HT-29 (cell line): ENCODE results near the gene WNT3A. TPM values are rescaled to one million over a fixed set of nuclear protein-coding genes. Genes with fewer than 3 reads are reported as not detected.

ENCODE experiments used
- DNase-seq: peaks from one replicate; pipeline ENCODE4 v3.0.0-alpha.2; 2015; ENCODE audit warnings: low spot score
- total RNA-seq: library from RNA; depleted of rRNA; stranded (reverse); fragments of >200 nt; shearing (Covaris generic); gene quantifications from 2 replicates; pipeline ENCODE4 v1.2.3, GENCODE V29; 2014

Gene WNT3A
- total RNA-seq, 1 experiment from 2014 or later = not detected

GRCh38 chr1:228070173-228070572 is 63.4 kb downstream of the WNT3A start:
- DNase-seq = no peak

- DNase-seq = no peak
Observed at GRCh38 chr1:228070851-228071250, 64.1 kb downstream of the WNT3A start.

- DNase-seq = no peak
Observed at GRCh38 chr1:228071839-228072657, 65.2 kb downstream of the WNT3A start.

GRCh38 chr1:228072658-228073043 is 65.9 kb downstream of the WNT3A start:
- DNase-seq = no peak

GRCh38 chr1:228073061-228073856 is 66.5 kb downstream of the WNT3A start:
- no peak for DNase-seq

GRCh38 chr1:228073857-228074545 is 67.2 kb downstream of the WNT3A start:
- DNase-seq = peak; percentile 28

GRCh38 chr1:228074954-228075730 is 68.3 kb downstream of the WNT3A start:
- DNase-seq = peak; percentile 25

GRCh38 chr1:228075801-228076271 is 69.0 kb downstream of the WNT3A start:
- no peak for DNase-seq

- no peak for DNase-seq
Observed at GRCh38 chr1:228076796-228077430, 70.1 kb downstream of the WNT3A start.

GRCh38 chr1:228077565-228078330 is 71.0 kb downstream of the WNT3A start:
- no peak for DNase-seq

- DNase-seq = no peak
Observed at GRCh38 chr1:228079013-228079412, 72.2 kb downstream of the WNT3A start.

GRCh38 chr1:228079601-228080263 is 72.9 kb downstream of the WNT3A start:
- no peak for DNase-seq

GRCh38 chr1:228081144-228081543 is 74.3 kb downstream of the WNT3A start:
- DNase-seq = no peak

- no peak for DNase-seq
Observed at GRCh38 chr1:228081578-228082213, 74.9 kb downstream of the WNT3A start.

- peak; percentile 96 for DNase-seq
Observed at GRCh38 chr1:228082214-228082917, 75.6 kb downstream of the WNT3A start, which contains the start of gene ARF1. ARF1 (plus strand) TSS chr1:228082708; CDS start chr1:228097115, 14,407 bp downstream.

GRCh38 chr1:228082918-228083870 is 76.4 kb downstream of the WNT3A start:
- peak; percentile 52 for DNase-seq

GRCh38 chr1:228083871-228084278 is 77.1 kb downstream of the WNT3A start:
- peak; percentile 33 for DNase-seq
